ENCODE data around the gene SOD2. TPM values are rescaled to one million over a fixed set of nuclear protein-coding genes. Genes with fewer than 3 reads are reported as not detected.

The SOD2 gene
- polyA plus RNA-seq, 1 of the 3 experiments (the other 2 are of a cell fraction): 26.8 TPM

DNA sequence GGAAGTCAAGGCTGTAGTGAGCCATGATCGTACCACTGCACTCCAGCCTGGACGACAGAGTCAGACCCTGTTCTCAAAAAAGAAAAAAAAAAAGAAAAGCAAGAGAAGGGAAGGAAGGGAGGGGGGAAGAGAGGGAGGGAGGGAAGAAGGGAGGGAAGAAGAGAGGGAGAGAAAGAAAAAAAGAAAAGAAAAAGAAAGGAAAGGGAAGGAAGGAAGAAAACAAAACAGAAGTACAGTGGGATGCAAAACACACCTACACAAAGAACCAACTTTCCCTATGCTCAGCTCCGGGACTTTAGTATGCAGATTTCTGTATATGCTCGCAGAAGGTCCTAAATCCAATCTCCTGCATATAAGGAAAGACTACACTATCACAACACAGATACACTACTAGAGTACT, 31.7 kb upstream of the SOD2 start (continued):
- TF ChIP-seq, protein P1, sequence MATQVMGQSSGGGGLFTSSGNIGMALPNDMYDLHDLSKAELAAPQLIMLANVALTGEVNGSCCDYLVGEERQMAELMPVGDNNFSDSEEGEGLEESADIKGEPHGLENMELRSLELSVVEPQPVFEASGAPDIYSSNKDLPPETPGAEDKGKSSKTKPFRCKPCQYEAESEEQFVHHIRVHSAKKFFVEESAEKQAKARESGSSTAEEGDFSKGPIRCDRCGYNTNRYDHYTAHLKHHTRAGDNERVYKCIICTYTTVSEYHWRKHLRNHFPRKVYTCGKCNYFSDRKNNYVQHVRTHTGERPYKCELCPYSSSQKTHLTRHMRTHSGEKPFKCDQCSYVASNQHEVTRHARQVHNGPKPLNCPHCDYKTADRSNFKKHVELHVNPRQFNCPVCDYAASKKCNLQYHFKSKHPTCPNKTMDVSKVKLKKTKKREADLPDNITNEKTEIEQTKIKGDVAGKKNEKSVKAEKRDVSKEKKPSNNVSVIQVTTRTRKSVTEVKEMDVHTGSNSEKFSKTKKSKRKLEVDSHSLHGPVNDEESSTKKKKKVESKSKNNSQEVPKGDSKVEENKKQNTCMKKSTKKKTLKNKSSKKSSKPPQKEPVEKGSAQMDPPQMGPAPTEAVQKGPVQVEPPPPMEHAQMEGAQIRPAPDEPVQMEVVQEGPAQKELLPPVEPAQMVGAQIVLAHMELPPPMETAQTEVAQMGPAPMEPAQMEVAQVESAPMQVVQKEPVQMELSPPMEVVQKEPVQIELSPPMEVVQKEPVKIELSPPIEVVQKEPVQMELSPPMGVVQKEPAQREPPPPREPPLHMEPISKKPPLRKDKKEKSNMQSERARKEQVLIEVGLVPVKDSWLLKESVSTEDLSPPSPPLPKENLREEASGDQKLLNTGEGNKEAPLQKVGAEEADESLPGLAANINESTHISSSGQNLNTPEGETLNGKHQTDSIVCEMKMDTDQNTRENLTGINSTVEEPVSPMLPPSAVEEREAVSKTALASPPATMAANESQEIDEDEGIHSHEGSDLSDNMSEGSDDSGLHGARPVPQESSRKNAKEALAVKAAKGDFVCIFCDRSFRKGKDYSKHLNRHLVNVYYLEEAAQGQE (IDR thresholded peaks at IDR 0.05; ENCODE audit: low read depth, low read length): no peak
- TF ChIP-seq MEF2A (IDR thresholded peaks at IDR 0.05; ENCODE audit: borderline replicate concordance, low read depth) (no peak), EZH2phosphoT487 (IDR thresholded peaks at IDR 0.05; ENCODE audit: borderline replicate concordance, low read depth) (no peak), EP300 (IDR thresholded peaks at IDR 0.05; ENCODE audit: borderline replicate concordance in 1 of 2, low read depth in 1 of 2, low read length in 1 of 2) (no peak), SIN3A (IDR thresholded peaks at IDR 0.05; ENCODE audit: borderline replicate concordance, low read depth, low read length) (no peak)
- TF ChIP-seq, protein P2, sequence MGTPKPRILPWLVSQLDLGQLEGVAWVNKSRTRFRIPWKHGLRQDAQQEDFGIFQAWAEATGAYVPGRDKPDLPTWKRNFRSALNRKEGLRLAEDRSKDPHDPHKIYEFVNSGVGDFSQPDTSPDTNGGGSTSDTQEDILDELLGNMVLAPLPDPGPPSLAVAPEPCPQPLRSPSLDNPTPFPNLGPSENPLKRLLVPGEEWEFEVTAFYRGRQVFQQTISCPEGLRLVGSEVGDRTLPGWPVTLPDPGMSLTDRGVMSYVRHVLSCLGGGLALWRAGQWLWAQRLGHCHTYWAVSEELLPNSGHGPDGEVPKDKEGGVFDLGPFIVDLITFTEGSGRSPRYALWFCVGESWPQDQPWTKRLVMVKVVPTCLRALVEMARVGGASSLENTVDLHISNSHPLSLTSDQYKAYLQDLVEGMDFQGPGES (IDR thresholded peaks at IDR 0.05; ENCODE audit: low read depth, low read length): no peak
- TF ChIP-seq, protein P3, sequence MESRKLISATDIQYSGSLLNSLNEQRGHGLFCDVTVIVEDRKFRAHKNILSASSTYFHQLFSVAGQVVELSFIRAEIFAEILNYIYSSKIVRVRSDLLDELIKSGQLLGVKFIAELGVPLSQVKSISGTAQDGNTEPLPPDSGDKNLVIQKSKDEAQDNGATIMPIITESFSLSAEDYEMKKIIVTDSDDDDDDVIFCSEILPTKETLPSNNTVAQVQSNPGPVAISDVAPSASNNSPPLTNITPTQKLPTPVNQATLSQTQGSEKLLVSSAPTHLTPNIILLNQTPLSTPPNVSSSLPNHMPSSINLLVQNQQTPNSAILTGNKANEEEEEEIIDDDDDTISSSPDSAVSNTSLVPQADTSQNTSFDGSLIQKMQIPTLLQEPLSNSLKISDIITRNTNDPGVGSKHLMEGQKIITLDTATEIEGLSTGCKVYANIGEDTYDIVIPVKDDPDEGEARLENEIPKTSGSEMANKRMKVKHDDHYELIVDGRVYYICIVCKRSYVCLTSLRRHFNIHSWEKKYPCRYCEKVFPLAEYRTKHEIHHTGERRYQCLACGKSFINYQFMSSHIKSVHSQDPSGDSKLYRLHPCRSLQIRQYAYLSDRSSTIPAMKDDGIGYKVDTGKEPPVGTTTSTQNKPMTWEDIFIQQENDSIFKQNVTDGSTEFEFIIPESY (IDR thresholded peaks at IDR 0.05; ENCODE audit: borderline replicate concordance, low read depth): no peak

DNA sequence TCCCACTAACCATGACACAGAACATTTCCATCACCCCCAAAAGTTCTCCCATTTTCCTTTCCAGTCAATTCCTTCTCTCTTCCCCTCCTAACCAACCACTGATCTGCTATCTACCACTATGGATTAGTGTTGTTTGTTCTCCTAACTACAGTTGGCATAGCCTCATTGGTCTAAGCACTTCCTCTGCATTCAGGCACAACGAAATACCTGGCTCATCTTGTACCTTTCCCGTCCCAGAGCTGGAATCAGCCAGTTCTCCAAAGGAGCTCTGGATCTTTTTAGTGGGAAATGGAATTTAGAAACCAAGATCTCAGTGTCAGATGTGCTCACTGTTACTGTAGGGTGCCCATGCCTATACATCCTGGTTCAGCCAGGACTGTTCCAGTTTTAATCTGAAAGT, 30.2 kb upstream of the SOD2 start:
- ChIA-PET CTCF (interaction anchor here (1.2 kb wide), 1 partner anchor 31 kb away, joined by 3 read pairs; no protein-coding TSS in a partner anchor), POLR2A (interaction anchor here (0.7 kb wide), 1 partner anchor 726 kb away, joined by 3 read pairs; no protein-coding TSS in a partner anchor)
- TF ChIP-seq MEF2A (IDR thresholded peaks at IDR 0.05; ENCODE audit: borderline replicate concordance, low read depth) (no peak), YY1 (IDR thresholded peaks at IDR 0.05; ENCODE audit: low read depth) (no peak), ELF1 (IDR thresholded peaks at IDR 0.05) (no peak), FOSL2 (IDR thresholded peaks at IDR 0.05; ENCODE audit: borderline replicate concordance, low read depth) (no peak), GABPA (IDR thresholded peaks at IDR 0.05; ENCODE audit: low read depth) (no peak), EP300 (IDR thresholded peaks at IDR 0.05; ENCODE audit: borderline replicate concordance in 1 of 2, low read depth in 1 of 2, low read length in 1 of 2) (no peak)
- TF ChIP-seq, protein P4, sequence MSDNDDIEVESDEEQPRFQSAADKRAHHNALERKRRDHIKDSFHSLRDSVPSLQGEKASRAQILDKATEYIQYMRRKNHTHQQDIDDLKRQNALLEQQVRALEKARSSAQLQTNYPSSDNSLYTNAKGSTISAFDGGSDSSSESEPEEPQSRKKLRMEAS (IDR thresholded peaks at IDR 0.05; ENCODE audit: low read depth): no peak

More for the DNA sequence above, 30.2 kb upstream of the SOD2 start:
- Histone ChIP-seq H3K9ac (no peak overlapping the region), H3K79me2 (ENCODE audit: insufficient read depth) (peaks cover 69% of the 10 kb centered on the region), H3K4me3 (ENCODE audit: low read depth in 2 of 2, low read length in 1 of 2) (no peak overlapping the region), H3K9me3 (no peaks in the 10 kb centered on the region), H3K36me3 (replicated peaks in 1 of 2; ENCODE audit: control insufficient read depth in 1 of 2, insufficient read depth in 2 of 2, low read length in 1 of 2) (peaks cover 0 to 8% of the 10 kb centered on the region in 2 experiments), H3K4me2 (no peak overlapping the region), H3K27me3 (ENCODE audit: insufficient read depth) (no peaks in the 10 kb centered on the region), H3K4me1 (ENCODE audit: control insufficient read depth in 1 of 2, insufficient read depth in 2 of 2, low read depth in 1 of 2, low read length in 1 of 2) (no peaks in the 10 kb centered on the region; a peak in 2 of 4 replicates), H4K20me1 (ENCODE audit: insufficient read depth) (peaks cover 4% of the 10 kb centered on the region), H3K27ac (ENCODE audit: low read depth in 2 of 2, low read length in 1 of 2) (no peak overlapping the region), H3F3A (replicated peaks; ENCODE audit: insufficient read depth) (peaks cover 6% of the 10 kb centered on the region), H3K9me2 (no peaks in the 10 kb centered on the region), H2AFZ (ENCODE audit: low read depth) (no peak overlapping the region)
- no peak for DNase-seq
- WGBS (ENCODE audit: low lambda C conversion rate): 96% methylated on average over 2 of the region's 2 CpGs
